Neural crest cell (in vitro differentiated cells): ENCODE data around the gene POLN. TPM values are rescaled to one million over a fixed set of nuclear protein-coding genes. Genes with fewer than 3 reads are reported as not detected.

ENCODE experiments used
- DNase-seq: peaks from one replicate; pipeline ENCODE4 v3.0.0; 2021; ENCODE audit warnings: low read depth, mixed read lengths, low spot score
- H3K27ac Mint-ChIP-seq: one replicate; pipeline ENCODE4 v1.8.0; 2021; ENCODE audit warnings: mild to moderate bottlenecking, mixed read lengths; ENCODE audit not compliant: unreplicated experiment
- H3K27me3 Mint-ChIP-seq: 2 replicates; pipeline ENCODE4 v1.8.0; 2021; ENCODE audit warnings: low read depth, mild to moderate bottlenecking, mixed read lengths
- H3K36me3 Mint-ChIP-seq: 2 replicates; pipeline ENCODE4 v1.8.0; 2021; ENCODE audit warnings: low read depth, mild to moderate bottlenecking, mixed read lengths
- H3K4me1 Mint-ChIP-seq: 2 replicates; pipeline ENCODE4 v1.8.0; 2021; ENCODE audit warnings: mixed read lengths
- H3K4me3 Mint-ChIP-seq: one replicate; pipeline ENCODE4 v1.8.0; 2021; ENCODE audit warnings: mild to moderate bottlenecking, mixed read lengths
- H3K9me3 Mint-ChIP-seq: 2 replicates; pipeline ENCODE4 v1.8.0; 2021; ENCODE audit warnings: mixed read lengths
- CTCF ChIP-seq: fragments of 200-600 bp; sonication (generic); conservative IDR thresholded peaks from 2 replicates; pipeline ENCODE4 v1.5.0; 2021; ENCODE audit warnings: antibody characterized with exemption, mild to moderate bottlenecking
- total RNA-seq: library from RNA; stranded (reverse); gene quantifications from 2 replicates; pipeline ENCODE4 v1.2.1, GENCODE V29; 2021

Gene POLN
- total RNA-seq, 1 donor from 2014 or later: 5.6 TPM

GRCh38 chr4:2288051-2288541, 46.2 kb upstream of the POLN start:
- no peaks in the 10 kb centered on the region for H3K27me3 Mint-ChIP-seq
- TF ChIP-seq CTCF: no peak
- DNase-seq: no peak
- H3K27ac Mint-ChIP-seq: no peak overlapping the region
- no peaks in the 10 kb centered on the region for H3K36me3 Mint-ChIP-seq
- no peaks in the 10 kb centered on the region for H3K9me3 Mint-ChIP-seq
- H3K4me3 Mint-ChIP-seq: no peak overlapping the region
- peaks cover 15% of the 10 kb centered on the region for H3K4me1 Mint-ChIP-seq

- no peak for TF ChIP-seq CTCF
- Mint-ChIP-seq H3K9me3 (no peaks in the 10 kb centered on the region), H3K27me3 (no peaks in the 10 kb centered on the region), H3K4me1 (peaks cover 13% of the 10 kb centered on the region), H3K27ac (no peak overlapping the region), H3K4me3 (no peak overlapping the region), H3K36me3 (no peaks in the 10 kb centered on the region)
- DNase-seq: no peak
These were observed 45.6 kb upstream of the POLN start for GRCh38 chr4:2287594-2287915.

GRCh38 chr4:2286904-2287593, 45.1 kb upstream of the POLN start:
- TF ChIP-seq CTCF: no peak
- Mint-ChIP-seq H3K9me3 (no peaks in the 10 kb centered on the region), H3K4me1 (peaks cover 8% of the 10 kb centered on the region), H3K27me3 (no peaks in the 10 kb centered on the region), H3K36me3 (no peaks in the 10 kb centered on the region), H3K4me3 (no peak overlapping the region), H3K27ac (no peak overlapping the region)
- no peak for DNase-seq

- H3K27ac Mint-ChIP-seq: no peak overlapping the region
- H3K4me1 Mint-ChIP-seq: peaks cover 8% of the 10 kb centered on the region
- H3K4me3 Mint-ChIP-seq: no peak overlapping the region
- no peak for DNase-seq
- H3K9me3 Mint-ChIP-seq: no peaks in the 10 kb centered on the region
- no peak for TF ChIP-seq CTCF
- no peaks in the 10 kb centered on the region for H3K27me3 Mint-ChIP-seq
- H3K36me3 Mint-ChIP-seq: no peaks in the 10 kb centered on the region
These were observed 43.9 kb upstream of the POLN start for GRCh38 chr4:2285613-2286381.

GRCh38 chr4:2284934-2285612, 43.2 kb upstream of the POLN start:
- H3K27ac Mint-ChIP-seq: no peak overlapping the region
- H3K36me3 Mint-ChIP-seq: no peaks in the 10 kb centered on the region
- no peak for TF ChIP-seq CTCF
- H3K27me3 Mint-ChIP-seq: no peaks in the 10 kb centered on the region
- H3K4me3 Mint-ChIP-seq: no peak overlapping the region
- H3K4me1 Mint-ChIP-seq: peaks cover 8% of the 10 kb centered on the region
- DNase-seq: no peak
- H3K9me3 Mint-ChIP-seq: no peaks in the 10 kb centered on the region
